MCF 10A (cell line): ENCODE data around the gene MYH15. TPM values are rescaled to one million over a fixed set of nuclear protein-coding genes. Genes with fewer than 3 reads are reported as not detected.

Experiments
- Bru-seq: library from RNA; stranded (reverse); fragments of 400-500 nt; gene quantifications from one replicate; lab custom pipeline; 2021; lab: Mats Ljungman, UMichigan
- BruChase-seq, 2 experiments: library from RNA; stranded (reverse); fragments of 400-500 nt; gene quantifications; one replicate each; lab custom pipeline; 2021; lab: Mats Ljungman, UMichigan
- BruUV-seq: library from RNA; stranded (reverse); fragments of 400-500 nt; replicated peaks from 2 replicates; lab custom pipeline; 2021; lab: Mats Ljungman, UMichigan
- CTCF ChIA-PET: fragments of 300-600 bp; sonication (Branson Sonifier 250); formaldehyde crosslinking; extraction: SDS; loops from one replicate; lab custom pipeline; 2021; ENCODE audit warnings: antibody characterized with exemption, inconsistent platforms; lab: Yijun Ruan, JAX
- POLR2A ChIA-PET: fragments of 300-600, 350-650 bp; sonication (Branson Sonifier 250); formaldehyde crosslinking; extraction: SDS; loops from one replicate; lab custom pipeline; 2020; ENCODE audit warnings: antibody characterized with exemption, inconsistent platforms; lab: Yijun Ruan, JAX
- DNase-seq: peaks from one replicate; pipeline ENCODE4 v3.0.0-alpha.2; 2018; ENCODE audit not compliant: unreplicated experiment
- H3K27ac Mint-ChIP-seq: one replicate; pipeline ENCODE4 v1.8.0; 2022; ENCODE audit warnings: mild to moderate bottlenecking, low read depth, mixed read lengths; ENCODE audit not compliant: unreplicated experiment
- H3K27me3 Mint-ChIP-seq: one replicate; pipeline ENCODE4 v1.8.0; 2022; ENCODE audit warnings: mixed read lengths; ENCODE audit not compliant: insufficient read depth, unreplicated experiment
- H3K36me3 Mint-ChIP-seq: one replicate; pipeline ENCODE4 v1.8.0; 2022; ENCODE audit warnings: mild to moderate bottlenecking, moderate library complexity, mixed read lengths; ENCODE audit not compliant: insufficient read depth, unreplicated experiment
- H3K4me1 Mint-ChIP-seq: one replicate; pipeline ENCODE4 v1.8.0; 2022; ENCODE audit warnings: mixed read lengths; ENCODE audit not compliant: insufficient read depth, unreplicated experiment
- H3K4me3 Mint-ChIP-seq: one replicate; pipeline ENCODE4 v1.8.0; 2022; ENCODE audit warnings: mild to moderate bottlenecking, moderate library complexity, mixed read lengths; ENCODE audit not compliant: unreplicated experiment
- H3K9me3 Mint-ChIP-seq: one replicate; pipeline ENCODE4 v1.8.0; 2022; ENCODE audit warnings: mixed read lengths; ENCODE audit not compliant: unreplicated experiment
- intact Hi-C: fragments of 100-400 bp; cut with micrococcal nuclease; formaldehyde crosslinking; loops from 2 replicates; pipeline ENCODE4 v1.14.1; 2022
- long read RNA-seq: library from polyadenylated mRNA; stranded (forward); transcript quantifications from one replicate; pipeline ENCODE4 v2.0.0, GENCODE V29; 2022
- total RNA-seq: library from RNA; stranded (reverse); gene quantifications from 2 replicates; pipeline ENCODE4 v1.2.3, GENCODE V29; 2022
- TF ChIP-seq, protein P1 (sequence below): fragments of 200-600 bp; IDR thresholded peaks from one replicate; pipeline ENCODE4 v1.8.0; 2022; ENCODE audit warnings: antibody characterized with exemption, mild to moderate bottlenecking; ENCODE audit not compliant: unreplicated experiment

The MYH15 gene
- 0.19 and 0.25 TPM in 2 replicates for total RNA-seq
- percentile 20 among the genes with signal in this experiment for Bru-seq, nascent RNA
- BruChase-seq, experiment 1, labeled RNA remaining after a 6-hour chase = percentile 34 among the genes with signal in this experiment
- BruChase-seq, experiment 2, labeled RNA remaining after a 2-hour chase = percentile 28 among the genes with signal in this experiment
- long read RNA-seq, partial matches to known transcripts = 0 of 1 reads
- long read RNA-seq, other reads (novel, unspliced or antisense) = 1 of 1 reads

DNA sequence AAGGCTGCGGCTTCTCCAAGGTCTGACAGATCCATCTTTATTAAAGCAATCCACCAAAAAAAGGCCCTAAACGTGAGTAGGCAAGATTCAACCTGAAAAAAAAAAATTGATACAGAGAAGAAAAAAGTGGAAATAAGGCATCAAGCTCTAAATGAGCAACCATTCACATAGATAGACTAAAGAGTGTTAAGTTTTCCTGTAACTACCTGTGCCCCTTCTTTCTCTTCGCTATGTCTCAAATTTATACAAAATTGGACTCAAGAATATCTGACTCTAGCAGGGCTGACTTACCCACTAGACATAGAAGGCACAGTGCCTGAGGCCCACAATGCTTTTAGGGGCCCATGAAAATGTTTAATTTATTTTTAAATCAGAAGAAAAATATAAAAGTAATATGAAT lies at the start of gene MYH15:
TSS of gene MYH15 (minus strand) at position 101 of the 400 bp plus-strand sequence. CDS start at position 35, 66 bp downstream.
- no peak within 1 kb of the TSS for H3K4me3 Mint-ChIP-seq

DNA sequence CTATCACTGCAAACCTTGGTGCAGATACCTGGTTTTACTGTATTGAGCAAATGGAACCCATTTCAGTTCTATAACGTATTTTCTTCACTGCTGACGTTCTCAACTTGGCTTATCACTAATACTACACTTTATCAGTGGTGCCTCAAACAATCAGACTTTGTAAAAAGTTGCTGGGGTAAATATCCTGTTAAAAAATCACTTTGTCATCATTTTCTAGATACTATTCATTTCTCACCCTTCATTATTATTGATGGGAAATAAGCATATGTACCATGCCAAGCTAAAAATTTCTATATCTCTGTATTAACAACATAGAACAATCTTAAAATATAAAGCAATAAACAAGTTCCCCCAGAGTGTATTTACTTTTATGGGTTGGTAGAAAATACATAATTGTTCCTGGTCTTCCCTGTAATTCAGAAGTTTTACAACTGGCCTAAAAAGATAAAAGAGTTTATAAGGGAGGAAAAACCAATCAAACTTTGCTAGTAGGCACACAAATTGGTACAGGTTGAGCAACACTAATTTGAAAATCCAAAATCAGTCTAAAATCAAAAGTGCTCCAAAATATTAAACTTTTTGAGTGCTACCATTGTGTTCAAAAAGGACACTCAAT lies 45.7 kb upstream of the MYH15 start:
- no peaks in the 10 kb centered on the region for H3K9me3 Mint-ChIP-seq
- no peaks in the 10 kb centered on the region for H3K27me3 Mint-ChIP-seq
- no peak for DNase-seq
- H3K4me1 Mint-ChIP-seq = peaks cover 7% of the 10 kb centered on the region
- intact Hi-C loops = no loop called here
- no peak overlapping the region for H3K27ac Mint-ChIP-seq
- no peak overlapping the region for H3K4me3 Mint-ChIP-seq
- BruUV-seq = no TSS peak
- CTCF ChIA-PET = interaction anchor here (0.7 to 14.1 kb wide), 4 partner anchors 34 to 1474 kb away, joined by 3 to 321 read pairs (median 4); partner anchors contain the start of gene DZIP3
- POLR2A ChIA-PET = interaction anchor here (0.6 to 1.1 kb wide), 3 partner anchors 11 to 340 kb away, joined by 3 to 4 read pairs (median 4); no protein-coding TSS in a partner anchor
- TF ChIP-seq, protein P1, sequence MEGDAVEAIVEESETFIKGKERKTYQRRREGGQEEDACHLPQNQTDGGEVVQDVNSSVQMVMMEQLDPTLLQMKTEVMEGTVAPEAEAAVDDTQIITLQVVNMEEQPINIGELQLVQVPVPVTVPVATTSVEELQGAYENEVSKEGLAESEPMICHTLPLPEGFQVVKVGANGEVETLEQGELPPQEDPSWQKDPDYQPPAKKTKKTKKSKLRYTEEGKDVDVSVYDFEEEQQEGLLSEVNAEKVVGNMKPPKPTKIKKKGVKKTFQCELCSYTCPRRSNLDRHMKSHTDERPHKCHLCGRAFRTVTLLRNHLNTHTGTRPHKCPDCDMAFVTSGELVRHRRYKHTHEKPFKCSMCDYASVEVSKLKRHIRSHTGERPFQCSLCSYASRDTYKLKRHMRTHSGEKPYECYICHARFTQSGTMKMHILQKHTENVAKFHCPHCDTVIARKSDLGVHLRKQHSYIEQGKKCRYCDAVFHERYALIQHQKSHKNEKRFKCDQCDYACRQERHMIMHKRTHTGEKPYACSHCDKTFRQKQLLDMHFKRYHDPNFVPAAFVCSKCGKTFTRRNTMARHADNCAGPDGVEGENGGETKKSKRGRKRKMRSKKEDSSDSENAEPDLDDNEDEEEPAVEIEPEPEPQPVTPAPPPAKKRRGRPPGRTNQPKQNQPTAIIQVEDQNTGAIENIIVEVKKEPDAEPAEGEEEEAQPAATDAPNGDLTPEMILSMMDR = no peak
- peaks cover 14% of the 10 kb centered on the region for H3K36me3 Mint-ChIP-seq

More for the DNA sequence above, at the start of gene MYH15:
- DNase-seq = no peak
- H3K4me1 Mint-ChIP-seq = no peaks in the 10 kb centered on the region
- BruUV-seq = no TSS peak
- no peaks in the 10 kb centered on the region for H3K27me3 Mint-ChIP-seq
- intact Hi-C loops = no loop called here
- H3K27ac Mint-ChIP-seq = no peak within 1 kb of the TSS
- POLR2A ChIA-PET = no interaction called here
- CTCF ChIA-PET = interaction anchor here (0.6 kb wide), 1 partner anchor 51 kb away, joined by 4 read pairs; no protein-coding TSS in a partner anchor
- TF ChIP-seq, protein P1 = no peak
- no peaks in the 10 kb centered on the region for H3K9me3 Mint-ChIP-seq
- H3K36me3 Mint-ChIP-seq = no peaks in the 10 kb centered on the region

DNA sequence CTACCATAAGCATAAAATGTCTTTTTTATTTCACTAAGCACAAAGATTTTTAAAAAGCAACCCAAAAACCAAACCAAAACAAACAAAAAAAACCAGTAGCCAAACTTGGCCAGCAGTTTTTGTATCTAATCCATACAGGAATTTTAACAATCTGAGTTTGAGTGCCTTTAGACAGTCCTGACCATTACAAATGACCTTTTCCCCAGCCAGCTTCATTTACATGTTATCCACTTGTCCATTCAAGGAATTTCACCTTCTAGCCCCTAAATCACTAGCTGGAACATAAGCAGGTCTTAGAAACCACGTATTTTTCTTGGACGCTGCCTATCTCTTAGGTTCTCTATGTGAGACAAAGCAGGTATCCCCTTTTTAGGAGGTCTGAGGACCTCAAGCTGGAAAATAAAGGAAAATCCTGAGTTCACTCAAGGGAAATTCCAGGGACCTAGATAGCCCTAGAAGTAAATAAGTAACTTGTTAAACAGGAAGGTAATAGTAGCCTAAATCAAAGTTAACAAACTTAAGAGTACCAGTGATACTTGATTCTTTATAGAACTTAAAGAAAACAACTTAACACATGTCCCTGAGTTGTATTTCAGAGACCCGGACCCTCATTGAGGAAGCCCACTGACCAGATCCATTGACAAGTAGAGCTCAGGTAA lies 44.6 kb upstream of the MYH15 start:
- intact Hi-C loops = no loop called here
- CTCF ChIA-PET = interaction anchor here (1.3 to 14.1 kb wide), 3 partner anchors 57 to 77 kb away, joined by 4 to 321 read pairs (median 6); no protein-coding TSS in a partner anchor

More for the DNA sequence above, 44.6 kb upstream of the MYH15 start:
- TF ChIP-seq, protein P1 = no peak
- Mint-ChIP-seq H3K4me3 (no peak overlapping the region), H3K9me3 (no peaks in the 10 kb centered on the region), H3K36me3 (peaks cover 14% of the 10 kb centered on the region), H3K27ac (peak overlapping the region; percentile 5), H3K4me1 (peaks cover 7% of the 10 kb centered on the region), H3K27me3 (no peaks in the 10 kb centered on the region)
- DNase-seq = no peak
- POLR2A ChIA-PET = interaction anchor here (0.6 to 1.5 kb wide), 5 partner anchors 9 to 341 kb away, joined by 3 to 4 read pairs (median 4); no protein-coding TSS in a partner anchor
- BruUV-seq = no TSS peak
